Measurements from ENCODE around the gene PDCD4.

PDCD4 gene

DNA sequence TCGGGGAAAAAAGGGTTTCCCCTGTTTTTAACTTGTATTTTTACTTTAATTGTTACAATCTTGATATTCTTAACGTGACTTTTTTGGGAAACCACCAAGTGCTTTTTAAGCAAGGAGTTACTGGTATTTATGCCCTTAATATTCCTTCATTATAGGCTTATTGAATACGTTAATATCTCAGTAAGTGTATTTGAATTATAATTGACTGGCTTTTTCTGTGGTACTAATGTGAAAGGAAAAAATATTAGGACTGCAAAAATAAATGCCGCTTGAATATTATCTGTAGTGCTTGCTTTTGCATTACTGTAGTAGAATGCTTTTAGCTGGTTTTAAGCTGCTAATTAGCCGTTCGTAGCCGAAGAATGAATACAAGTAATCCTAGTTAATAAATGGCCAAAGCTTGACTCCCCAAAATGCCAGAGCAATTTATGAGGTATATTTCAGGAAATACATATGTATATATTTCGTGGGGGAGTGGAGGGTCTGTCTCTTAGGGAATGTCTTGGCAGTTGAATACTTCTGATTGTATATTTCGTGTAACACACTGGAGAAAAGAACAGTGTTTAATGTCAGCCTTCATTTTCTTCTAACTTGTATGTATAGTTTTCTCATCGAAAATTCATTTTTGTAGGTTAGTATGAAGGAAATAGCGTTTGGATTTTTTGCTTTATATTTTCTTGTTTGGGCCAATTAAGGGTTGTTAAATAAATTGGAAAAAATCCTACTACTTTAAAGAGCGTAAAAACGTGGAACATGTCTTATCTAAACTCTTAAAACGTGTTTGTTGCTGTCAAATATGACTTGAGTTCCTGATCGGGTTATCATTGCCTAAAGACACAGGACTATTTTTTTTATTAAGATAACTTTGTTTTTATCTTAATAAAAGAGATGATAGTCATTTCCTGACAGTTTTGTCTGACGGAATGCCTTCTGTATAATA lies 1.5 kb downstream of the PDCD4 start:
- no peak for DNase-seq (ENCODE audit: low read depth)
- H3K4me3 ChIP-seq (ENCODE audit: low read depth, low read length), result peak overlapping the region; percentile 84

DNA sequence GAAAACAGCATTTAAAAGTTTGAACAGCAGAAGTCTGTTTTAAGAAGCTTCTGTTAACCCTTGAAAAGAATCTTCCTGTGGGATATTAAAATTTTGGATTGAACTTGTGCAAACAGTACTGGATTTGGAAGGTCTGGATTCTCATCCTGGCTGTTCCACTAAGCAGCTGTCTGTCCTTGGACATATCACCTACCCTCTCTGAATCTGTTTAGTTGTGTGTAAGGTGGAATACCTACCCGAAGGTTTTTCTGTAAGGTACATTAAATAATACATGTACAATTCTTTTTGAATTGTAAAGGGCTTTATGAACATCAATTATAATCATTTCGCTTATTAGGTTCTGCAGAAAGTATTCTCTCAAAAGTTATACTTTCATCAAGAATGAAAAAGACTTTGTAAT lies 2.2 kb downstream of the PDCD4 start:
- no peak for DNase-seq (ENCODE audit: low read depth)
- H3K4me3 ChIP-seq (ENCODE audit: low read depth, low read length), result peak overlapping the region; percentile 84

DNA sequence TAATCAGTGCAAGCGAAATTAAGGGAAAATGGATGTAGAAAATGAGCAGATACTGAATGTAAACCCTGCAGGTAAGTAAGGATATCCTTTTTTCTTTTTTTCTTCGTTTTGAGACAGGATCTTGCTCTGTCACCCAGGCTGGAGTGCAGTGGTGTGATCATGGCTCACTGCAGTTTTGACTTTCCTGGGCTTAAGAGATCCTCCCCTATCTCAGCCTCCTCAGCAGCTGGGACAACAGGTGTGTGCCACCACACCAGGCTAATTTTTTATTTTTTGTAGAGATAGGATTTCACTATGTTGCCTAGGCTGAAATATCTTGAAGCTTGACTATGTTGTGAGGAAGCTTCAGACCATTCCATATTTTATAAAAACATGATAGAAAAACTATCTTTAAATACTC lies 4.3 kb downstream of the PDCD4 start:
- DNase-seq (ENCODE audit: low read depth), result no peak
- no peak overlapping the region for H3K4me3 ChIP-seq (ENCODE audit: low read depth, low read length)

DNA sequence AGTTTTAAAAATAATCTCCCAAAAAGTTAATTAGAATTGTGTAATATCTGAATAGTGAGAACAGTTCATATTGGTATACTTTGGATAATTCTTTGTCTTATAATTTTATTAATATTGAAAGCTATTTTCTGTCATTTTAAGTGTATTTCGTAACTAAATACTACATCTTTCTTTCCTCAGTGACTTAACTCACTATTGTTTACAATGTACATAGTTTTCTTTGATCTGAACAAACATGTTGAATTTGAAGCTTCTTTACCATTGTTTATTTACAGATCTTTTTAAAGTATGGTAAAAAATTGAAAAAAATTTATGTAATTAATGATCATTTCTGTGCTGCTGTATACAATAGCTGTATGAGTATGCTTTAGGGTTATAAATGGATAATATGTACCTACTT lies 5.1 kb downstream of the PDCD4 start:
- DNase-seq (ENCODE audit: low read depth), result no peak
- H3K4me3 ChIP-seq (ENCODE audit: low read depth, low read length), result no peak overlapping the region

DNA sequence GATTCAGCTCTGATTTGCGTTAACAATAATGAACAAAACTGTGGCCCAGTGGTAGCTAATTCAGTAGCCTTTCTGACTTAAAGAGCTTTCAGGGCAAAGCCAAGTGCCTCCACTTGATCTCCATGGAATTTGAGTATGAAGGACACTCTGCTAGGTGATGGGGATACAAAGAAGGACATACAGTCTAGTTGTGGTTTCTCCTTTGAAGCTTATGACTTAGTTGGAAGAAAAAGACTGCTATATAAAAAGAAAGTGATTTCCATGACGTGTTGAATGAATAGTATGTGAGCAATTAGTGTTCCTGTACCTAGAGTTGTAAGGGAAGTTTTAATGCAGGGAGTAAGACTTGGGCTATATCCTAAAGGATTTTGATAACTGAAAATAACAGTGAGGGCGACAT lies 8.3 kb downstream of the PDCD4 start:
- no peak for DNase-seq (ENCODE audit: low read depth)

DNA sequence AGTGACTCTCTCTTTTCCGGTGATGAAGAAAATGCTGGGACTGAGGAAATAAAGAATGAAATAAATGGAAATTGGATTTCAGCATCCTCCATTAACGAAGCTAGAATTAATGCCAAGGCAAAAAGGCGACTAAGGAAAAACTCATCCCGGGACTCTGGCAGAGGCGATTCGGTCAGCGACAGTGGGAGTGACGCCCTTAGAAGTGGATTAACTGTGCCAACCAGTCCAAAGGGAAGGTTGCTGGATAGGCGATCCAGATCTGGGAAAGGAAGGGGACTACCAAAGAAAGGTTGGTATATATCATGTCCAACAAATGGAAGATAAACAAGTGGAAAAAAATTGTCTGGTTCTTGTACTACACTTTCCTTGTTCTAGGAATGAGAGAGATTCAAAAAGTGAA lies 9.5 kb downstream of the PDCD4 start:
- no peak for DNase-seq (ENCODE audit: low read depth)
- no peak overlapping the region for H3K4me3 ChIP-seq (ENCODE audit: low read depth, low read length)

More for the DNA sequence above, 8.3 kb downstream of the PDCD4 start:
- no peak overlapping the region for H3K4me3 ChIP-seq (ENCODE audit: low read depth, low read length)

DNA sequence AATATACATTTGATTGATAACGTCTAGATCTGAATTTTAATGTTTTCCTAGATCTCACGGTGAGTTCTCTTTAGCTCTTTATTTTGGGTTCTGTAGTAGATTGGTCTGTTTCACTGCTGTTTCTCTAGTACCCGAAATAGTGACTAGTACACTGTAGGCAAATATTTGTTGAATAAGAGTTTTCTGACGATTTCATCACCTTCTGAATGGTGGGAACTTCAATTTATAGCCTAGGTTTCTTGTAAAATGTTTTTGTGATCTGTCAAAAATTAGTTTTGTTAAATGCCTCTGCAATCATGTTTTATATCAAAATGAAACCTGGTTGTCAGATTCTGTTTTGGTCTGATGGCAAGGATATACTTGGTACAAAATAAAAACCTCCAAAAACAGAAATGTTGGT lies 10.2 kb downstream of the PDCD4 start:
- DNase-seq (ENCODE audit: low read depth), result no peak
- no peak overlapping the region for H3K4me3 ChIP-seq (ENCODE audit: low read depth, low read length)

DNA sequence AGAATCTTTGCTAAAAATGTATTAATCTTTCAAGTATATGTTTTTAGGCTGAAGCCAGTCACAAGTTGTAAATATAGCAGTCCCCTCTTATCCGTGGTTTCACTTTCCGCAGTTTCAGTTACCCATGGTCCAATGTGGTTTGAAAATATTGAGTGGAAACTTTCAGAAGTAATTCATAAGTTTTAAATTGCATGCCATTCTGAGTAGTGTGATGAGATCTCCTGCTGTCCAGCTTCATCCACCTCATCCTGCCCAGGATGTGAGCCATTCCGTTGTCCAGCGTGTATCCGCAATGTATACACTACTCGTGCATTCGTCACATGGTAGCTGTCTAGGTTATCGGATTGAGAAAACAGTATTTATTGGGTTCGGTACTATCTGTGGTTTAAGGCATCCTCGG lies 12.2 kb downstream of the PDCD4 start:
- DNase-seq (ENCODE audit: low read depth), result no peak
- no peak overlapping the region for H3K4me3 ChIP-seq (ENCODE audit: low read depth, low read length)

DNA sequence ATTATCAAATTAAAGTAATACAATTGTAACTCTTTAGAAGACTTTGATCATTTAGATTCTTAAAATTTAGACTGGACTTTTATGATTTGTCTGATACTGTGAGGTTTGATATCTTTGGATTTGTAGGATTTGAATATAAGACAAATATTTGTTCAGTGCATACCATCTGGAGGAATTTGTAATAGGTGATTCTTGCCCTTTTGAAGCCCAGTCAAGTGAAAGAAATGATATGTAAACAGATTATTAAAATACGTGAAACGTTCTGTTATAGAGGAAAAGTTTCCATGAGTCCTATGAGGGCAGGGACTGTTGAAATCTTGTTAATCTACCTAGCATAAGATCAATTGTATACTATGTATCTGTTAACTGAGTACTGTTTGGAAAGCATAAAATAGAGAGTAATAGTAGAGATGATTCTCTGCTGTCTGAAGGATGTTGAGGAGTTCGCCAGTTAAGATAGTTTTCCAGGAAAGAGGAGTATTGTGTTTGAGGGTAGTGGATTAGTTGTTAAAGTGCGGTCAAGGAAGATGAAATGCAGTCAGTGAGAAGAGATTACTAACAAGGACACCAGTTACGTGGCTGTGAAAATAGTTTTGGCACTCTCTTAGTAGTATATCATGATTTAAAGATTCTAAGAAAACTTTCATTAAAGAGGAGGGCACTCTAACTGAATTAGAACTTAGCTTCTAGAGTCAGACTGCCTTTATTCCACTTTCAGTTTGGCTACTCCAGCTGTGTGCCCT lies 14.4 kb downstream of the PDCD4 start:
- no peak overlapping the region for H3K4me3 ChIP-seq (ENCODE audit: low read depth, low read length)
- DNase-seq (ENCODE audit: low read depth), result no peak

DNA sequence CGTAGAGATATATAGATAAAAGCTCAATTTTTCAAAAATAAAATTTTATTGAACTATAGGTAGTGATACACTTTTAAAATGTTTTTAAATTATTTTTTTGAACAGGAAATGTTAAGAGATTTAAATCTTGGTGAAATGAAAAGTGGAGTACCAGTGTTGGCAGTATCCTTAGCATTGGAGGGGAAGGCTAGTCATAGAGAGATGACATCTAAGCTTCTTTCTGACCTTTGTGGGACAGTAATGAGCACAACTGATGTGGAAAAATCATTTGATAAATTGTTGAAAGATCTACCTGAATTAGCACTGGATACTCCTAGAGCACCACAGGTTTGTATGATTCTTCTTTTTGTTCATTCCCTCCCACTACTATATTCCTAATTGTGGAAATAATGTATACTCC lies 15.8 kb downstream of the PDCD4 start:
- DNase-seq (ENCODE audit: low read depth), result no peak
- no peak overlapping the region for H3K4me3 ChIP-seq (ENCODE audit: low read depth, low read length)

DNA sequence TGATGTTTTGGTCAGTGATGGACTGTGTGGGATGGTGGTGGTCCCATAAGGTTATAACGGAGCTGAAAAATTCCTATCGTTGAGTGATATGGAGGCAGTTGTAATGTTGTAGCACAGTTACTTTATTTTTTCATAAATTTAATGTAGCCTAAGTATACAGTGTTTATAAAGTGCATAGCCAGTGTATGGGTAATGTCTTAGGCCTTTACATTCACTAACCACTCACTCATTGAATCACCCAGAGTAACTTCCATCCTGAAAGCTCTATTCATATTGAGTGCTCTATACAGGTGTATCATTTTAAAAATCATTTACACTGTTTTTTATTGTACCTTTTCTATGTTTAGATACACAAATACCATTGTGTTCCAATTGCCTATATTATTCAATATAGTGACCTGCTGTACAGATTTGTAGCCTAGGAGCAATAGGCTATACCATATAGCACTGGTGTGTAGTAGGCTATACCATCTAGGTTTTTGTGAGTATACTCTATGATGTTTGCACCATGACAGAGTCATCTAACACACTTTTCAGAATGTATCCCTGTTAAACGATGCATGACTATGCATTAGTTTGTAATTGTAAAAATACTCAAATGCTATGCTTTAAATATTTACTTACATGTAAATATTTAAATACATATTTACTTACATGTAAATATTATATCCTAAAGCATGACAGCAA lies 21.0 kb downstream of the PDCD4 start:
- no peak for DNase-seq (ENCODE audit: low read depth)
- H3K4me3 ChIP-seq (ENCODE audit: low read depth, low read length), result no peak overlapping the region

DNA sequence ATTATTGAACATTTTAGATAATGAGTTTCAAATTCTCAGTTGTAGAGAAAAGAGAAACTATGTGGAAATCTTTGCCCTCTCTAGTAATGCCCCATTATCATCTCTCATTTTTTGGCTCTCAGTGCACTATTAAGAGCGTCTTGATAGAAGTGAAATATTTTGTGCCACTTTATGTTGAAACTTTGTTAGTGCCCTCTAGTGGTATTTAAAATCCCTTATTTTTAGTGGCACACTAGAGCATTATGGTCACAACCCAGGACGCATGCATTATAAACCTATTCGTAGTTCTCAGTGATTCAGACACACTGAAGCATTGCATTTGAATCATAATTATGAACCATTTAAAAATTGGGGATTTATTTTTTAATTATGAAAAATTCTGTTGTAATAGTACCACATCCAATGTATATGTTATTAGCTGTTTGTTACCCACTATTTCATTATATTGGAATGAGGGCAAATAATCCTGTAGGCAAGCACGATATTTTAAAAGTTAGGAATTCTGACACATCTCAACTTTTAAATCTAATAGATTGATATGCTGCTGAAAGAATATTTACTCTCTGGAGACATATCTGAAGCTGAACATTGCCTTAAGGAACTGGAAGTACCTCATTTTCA lies 21.9 kb downstream of the PDCD4 start:
- no peak for DNase-seq (ENCODE audit: low read depth)
- no peak overlapping the region for H3K4me3 ChIP-seq (ENCODE audit: low read depth, low read length)

DNA sequence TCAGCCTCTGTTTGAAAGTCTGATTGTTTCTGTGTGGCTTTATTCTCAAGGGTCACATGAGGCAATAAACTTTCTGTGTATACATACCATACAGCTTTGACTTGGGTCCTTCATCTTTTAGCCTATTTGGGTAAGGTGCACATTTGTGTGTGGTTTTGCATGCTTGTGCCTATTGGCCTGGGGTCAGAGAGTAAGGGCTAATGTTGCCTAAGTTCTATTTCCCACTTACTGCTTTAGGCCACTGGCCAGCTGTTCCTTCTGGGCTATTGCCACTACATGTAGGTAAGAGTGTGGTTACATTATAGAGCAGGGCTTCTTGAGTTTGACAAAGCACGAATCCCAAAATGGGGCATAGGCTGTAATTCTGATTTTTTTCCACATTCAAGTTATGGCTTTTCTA lies 25.5 kb downstream of the PDCD4 start:
- no peak for DNase-seq (ENCODE audit: low read depth)

DNA sequence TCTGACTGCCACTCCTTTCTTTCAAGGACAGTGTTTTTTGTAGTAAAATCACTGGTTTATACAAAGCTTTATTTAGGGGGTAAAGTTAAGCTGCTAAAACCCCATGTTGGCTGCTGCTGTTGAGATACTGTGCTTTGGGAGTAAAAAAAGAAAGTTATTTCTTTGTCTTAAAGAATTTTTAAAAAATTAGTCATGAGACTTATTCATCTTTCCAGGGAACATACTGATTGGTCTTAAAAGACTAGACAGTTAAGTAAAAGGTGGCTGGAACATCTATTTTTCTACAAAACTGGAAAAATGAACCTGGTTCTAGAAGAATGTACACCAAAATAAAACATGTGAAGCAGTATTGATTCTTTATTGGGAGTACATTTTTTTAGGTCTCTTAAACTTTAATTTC lies 26.7 kb downstream of the PDCD4 start:
- H3K4me3 ChIP-seq (ENCODE audit: low read depth, low read length), result no peak overlapping the region
- DNase-seq (ENCODE audit: low read depth), result no peak

More for the DNA sequence above, 25.5 kb downstream of the PDCD4 start:
- no peak overlapping the region for H3K4me3 ChIP-seq (ENCODE audit: low read depth, low read length)

DNA sequence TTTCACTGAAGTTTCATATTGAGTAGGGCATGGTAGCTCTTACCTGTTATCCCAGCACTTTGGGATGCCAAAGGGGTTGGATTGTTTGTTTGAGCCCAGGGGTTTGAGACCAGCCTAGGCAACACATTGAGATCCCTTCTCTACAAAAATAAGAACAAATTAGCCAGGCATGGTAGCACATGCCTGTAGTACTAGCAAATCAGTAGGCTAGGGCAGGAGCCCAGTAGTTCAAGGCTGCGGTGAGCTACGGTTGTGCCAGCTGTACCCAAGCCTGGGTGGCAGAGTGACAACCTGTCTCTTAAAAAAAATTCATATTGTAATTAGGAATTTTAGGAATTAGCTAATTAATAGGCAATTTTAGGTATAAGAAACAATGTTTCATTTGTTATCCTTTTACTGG lies 29.3 kb downstream of the PDCD4 start:
- no peak overlapping the region for H3K4me3 ChIP-seq (ENCODE audit: low read depth, low read length)
- DNase-seq (ENCODE audit: low read depth), result no peak

DNA sequence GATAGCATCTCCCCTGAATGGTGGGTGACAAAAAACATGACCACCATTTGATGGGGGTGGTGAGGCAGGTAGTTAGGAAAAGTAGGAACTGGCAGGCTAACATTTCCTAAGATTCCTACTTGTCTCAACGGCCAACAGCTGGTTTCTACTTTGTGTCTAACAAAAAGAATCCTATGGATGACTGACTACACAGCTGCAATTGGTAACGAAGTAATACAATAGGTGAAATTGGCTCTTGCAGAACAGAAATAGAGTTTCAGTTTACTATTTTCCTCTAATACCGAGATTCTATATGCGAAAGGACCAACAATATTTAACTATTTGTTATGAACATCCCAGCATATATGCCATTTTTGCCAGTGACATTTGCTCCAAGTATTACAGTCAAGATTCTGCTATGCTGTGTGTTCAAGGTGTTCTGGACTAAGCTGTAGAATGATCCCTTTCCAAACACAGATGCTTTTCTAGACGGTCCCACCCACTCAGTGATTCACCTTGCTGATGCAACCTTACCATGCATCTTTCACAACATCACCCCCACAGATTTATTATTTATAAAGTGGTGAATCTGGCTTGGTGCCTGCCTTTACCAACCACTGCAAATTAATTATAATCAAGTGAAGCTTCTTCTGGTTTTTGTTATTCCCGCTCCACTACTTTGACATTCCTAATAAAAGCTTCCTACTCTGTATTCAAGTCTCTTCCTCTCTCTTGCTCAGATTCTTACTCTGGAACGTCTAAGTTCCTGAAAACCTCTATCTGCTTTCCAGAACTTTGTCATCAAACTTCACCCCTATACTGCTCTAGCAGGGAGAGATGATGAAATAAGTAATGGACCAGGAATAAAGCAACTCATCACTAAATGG lies 30.5 kb downstream of the PDCD4 start:
- peak; percentile 75 for DNase-seq (ENCODE audit: low read depth)
- no peak overlapping the region for H3K4me3 ChIP-seq (ENCODE audit: low read depth, low read length)

DNA sequence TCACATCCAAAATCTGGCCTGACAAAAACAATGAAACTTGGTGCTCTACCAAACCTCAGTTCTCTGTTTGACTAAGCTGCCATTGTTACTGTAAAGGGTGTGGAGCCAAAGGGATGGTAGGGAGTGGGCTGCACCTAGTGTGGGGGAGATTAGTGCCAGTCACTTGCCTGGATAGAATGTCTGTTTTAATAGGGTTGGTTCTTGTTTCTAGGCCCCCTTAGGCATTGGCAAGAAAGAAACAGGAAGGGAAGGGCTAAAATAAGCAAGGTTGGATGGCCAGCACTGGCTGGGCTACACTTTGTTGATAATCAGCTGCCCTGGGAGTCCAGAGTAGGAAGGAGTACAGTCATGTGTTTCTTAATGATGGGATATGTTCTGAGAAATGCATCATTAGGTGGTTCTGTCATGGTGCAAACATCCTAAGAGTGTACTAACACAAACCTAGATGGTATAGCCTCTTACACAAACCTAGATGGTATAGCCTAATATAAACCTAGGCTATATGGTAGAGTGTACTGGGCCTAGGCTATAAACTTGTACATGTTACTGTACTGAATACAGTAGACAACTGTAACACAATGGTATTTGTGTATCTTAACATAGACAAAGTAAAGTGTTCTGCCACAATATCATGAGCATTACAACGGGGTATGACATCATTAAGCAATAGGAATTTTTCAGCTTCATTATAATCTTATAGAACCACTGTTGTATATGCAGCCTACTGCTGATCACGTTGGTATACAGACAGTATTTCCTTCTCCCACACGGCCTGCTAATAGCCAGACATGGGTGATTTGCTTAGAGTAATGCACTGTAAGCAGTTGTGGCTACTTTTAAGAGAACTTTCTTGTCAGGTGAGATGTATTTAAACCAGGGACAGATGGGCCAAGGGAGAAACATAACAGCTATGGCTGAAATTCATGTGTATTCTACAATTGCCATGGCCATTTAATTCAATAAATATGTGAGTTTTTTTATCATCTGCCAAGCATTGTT lies 31.9 kb downstream of the PDCD4 start:
- no peak overlapping the region for H3K4me3 ChIP-seq (ENCODE audit: low read depth, low read length)
- no peak for DNase-seq (ENCODE audit: low read depth)

DNA sequence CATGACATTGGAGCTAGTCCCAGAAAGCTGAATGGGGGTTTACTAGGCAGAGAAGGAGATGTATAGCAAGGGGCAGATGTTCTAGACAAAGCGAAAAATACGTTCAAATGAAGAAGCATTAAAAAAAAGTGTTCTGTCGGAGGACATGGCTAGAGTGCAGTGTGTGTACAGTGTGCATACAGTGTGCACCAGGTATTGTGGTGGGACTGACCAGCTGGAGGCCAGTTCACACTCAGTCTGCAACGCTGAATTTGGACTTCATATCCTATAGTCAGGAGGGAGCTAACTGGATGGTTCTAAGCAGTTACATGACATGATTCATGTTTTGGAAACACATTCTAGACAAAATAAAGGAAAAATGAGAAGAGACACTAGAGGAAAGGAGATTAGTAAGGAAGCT lies 38.4 kb downstream of the PDCD4 start:
- no peak for DNase-seq (ENCODE audit: low read depth)
- no peak overlapping the region for H3K4me3 ChIP-seq (ENCODE audit: low read depth, low read length)
